Midbrain (tissue), 1 donor: ENCODE data around the gene ALPK1.
"Not testable (repeated sequence)": the region's sequence is repeated elsewhere in the genome, so short reads cannot be mapped to it uniquely, and the experiment has no call there.

ENCODE experiments used
- DNase-seq: peaks from one replicate; lab custom pipeline; 2025; lab: John Stamatoyannopoulos, UW

ALPK1 gene

DNA sequence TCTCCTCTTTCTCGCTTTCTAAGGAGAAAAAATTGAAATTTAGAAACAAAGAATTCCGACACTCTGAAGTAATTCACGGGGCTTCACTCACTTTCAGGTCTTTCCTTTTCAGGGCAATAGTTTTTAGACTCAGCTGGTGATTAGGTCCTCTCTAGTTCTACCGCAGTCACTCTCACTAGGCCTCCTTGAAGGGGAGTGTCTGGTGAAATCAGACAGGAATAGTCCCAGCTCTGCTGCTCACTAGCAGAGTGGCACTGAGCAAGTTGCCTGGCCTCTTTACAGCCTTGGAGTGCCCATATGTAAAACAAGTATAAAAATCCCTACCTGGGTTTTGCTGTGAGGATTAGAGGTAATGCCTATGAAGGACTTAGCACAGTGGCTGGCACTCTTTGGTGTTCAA is 154.7 kb downstream of the ALPK1 start:
- no peak for DNase-seq

DNA sequence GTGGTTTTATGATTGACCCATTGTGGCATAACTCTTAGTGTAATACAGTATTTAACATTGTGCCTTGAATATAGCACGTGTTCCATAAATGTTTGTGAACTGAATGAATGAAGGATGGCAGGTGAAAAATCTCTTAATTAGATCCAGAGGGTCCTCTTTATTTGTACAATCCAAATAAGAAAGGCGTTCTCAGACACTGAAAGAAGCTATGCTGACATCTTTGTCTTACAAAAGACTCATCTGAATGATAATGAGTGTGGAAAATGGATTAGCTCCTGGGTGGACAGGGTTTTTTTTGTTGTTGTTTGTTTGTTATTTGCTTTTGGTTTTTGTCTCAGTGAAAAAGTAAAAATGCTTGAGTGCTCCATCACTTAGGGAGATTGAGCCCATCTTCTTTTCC is 156.2 kb downstream of the ALPK1 start:
- DNase-seq = no peak

DNA sequence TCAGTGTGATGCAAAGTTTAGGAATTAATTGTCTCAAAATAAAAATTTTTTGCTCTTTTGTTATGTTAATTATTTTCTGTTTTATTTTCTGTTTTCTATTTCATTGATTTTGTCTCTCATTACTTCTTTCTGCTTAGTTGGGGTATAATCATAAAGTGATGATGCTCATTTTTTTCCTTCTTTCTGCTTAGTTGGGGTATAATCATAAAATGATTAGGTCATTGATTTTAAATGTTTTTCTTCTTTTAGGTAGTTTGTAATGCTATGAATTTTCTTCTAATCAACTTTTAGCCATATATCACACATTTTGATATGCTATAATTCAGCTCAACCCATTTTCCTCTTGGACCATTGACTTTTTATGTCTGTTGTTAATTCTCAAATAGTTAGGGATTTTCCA is 175.1 kb downstream of the ALPK1 start:
- no peak for DNase-seq

DNA sequence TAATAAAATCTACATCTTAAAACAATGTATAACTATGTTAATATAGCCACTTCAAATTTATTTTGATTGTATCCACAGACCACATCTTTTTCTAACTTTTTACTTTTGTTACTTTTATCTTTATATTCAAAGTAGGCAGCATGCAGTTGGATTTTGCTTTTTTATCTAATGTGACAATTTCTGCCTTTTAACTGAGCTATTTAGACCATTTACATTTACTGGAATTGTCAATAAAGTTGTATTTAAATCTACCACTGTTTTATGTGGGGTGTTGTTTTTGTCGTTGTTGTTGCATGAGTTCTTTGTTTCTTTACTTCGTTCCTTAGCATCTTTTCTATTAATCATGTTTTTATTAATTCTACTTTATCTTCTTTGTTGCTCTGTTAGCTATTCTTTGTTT is 176.8 kb downstream of the ALPK1 start:
- no peak for DNase-seq

DNA sequence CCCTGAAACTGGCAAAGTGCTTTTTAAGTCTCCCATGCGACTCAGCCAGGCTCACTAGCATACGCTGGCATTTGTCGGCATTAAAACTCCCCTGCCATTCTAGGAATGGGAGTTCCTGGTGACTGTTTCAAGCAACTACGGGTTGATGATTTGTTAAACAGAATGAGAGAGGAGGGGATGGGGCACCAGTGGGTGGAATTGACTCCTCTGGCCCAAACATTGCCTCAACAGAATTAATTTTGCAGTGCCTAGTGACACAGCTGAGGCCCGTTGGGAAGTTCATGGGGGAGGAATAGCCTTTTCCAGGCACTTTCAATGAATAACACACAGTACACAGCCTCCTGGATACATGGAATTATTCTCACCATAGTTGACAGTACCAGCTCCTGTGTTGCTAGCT is 188.8 kb downstream of the ALPK1 start:
- DNase-seq = no peak

DNA sequence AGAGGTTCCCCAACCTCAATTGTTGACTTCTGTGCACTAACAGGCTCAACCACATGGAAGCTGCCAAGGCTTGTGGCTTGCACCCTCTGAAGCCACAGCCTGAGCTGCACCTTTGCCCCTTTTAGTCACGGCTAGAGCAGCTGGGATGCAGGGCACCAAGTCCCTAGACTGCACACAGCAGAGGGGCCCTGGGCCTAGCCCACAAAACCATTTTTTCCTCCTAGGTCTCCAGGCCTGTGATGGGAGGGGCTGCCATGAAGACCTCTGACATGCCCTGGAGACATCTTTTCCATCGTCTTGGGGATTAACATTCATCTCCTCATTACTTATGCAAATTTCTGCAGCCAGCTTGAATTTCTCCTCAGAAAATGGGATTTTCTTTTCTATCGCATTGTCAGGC is 193.6 kb downstream of the ALPK1 start:
- not testable (repeated sequence) for DNase-seq
